Astrocyte (in vitro differentiated cells and primary cell): ENCODE measurements around the gene MLXIP. TPM values are rescaled to one million over a fixed set of nuclear protein-coding genes. Genes with fewer than 3 reads are reported as not detected.

Experiments
- DNase-seq: peaks from one replicate; pipeline ENCODE4 v3.0.0-alpha.2; 2010; ENCODE audit warnings: low read depth
- FAIRE-seq: peaks from 2 replicates; lab custom pipeline; 2011; peaks lifted over from hg19 to GRCh38; lab: Jason Lieb, UNC
- H2AFZ ChIP-seq: 2 replicates; pipeline ENCODE4 v1.6.0; 2012; ENCODE audit warnings: low read depth, low read length, inconsistent platforms
- H3K27ac ChIP-seq: 2 replicates; pipeline ENCODE4 v1.5.1; 2011; ENCODE audit warnings: low read depth, low read length, inconsistent platforms
- H3K27me3 ChIP-seq: 2 replicates; pipeline ENCODE4 v1.6.0; 2011; ENCODE audit warnings: low read length, inconsistent platforms; ENCODE audit not compliant: insufficient read depth
- H3K36me3 ChIP-seq: 2 replicates; pipeline ENCODE4 v1.5.1; 2011; ENCODE audit warnings: low read length, inconsistent platforms; ENCODE audit not compliant: insufficient read depth
- H3K4me1 ChIP-seq: 2 replicates; pipeline ENCODE4 v1.5.1; 2011; ENCODE audit warnings: low read length, inconsistent platforms; ENCODE audit not compliant: insufficient read depth
- H3K4me2 ChIP-seq: 2 replicates; pipeline ENCODE4 v1.6.0; 2012; ENCODE audit warnings: low read length, inconsistent platforms
- H3K4me3 ChIP-seq: 2 replicates; pipeline ENCODE4 v1.5.1; 2011; ENCODE audit warnings: low read depth, mild to moderate bottlenecking, low read length, inconsistent platforms; ENCODE audit not compliant: insufficient read depth
- H3K79me2 ChIP-seq: 2 replicates; pipeline ENCODE4 v1.6.0; 2012; ENCODE audit warnings: mild to moderate bottlenecking, low read length, inconsistent platforms; ENCODE audit not compliant: insufficient read depth
- H3K9ac ChIP-seq: 2 replicates; pipeline ENCODE4 v1.6.0; 2012; ENCODE audit warnings: mild to moderate bottlenecking, low read length, inconsistent platforms
- H3K9me3 ChIP-seq: 2 replicates; pipeline ENCODE4 v1.5.1; 2012; ENCODE audit warnings: low read depth, mild to moderate bottlenecking, low read length, inconsistent platforms; ENCODE audit not compliant: insufficient read depth
- H4K20me1 ChIP-seq: 2 replicates; pipeline ENCODE4 v1.6.0; 2012; ENCODE audit warnings: low read length, inconsistent platforms; ENCODE audit not compliant: insufficient read depth
- H3K27ac Mint-ChIP-seq: one replicate; pipeline ENCODE4 v1.8.0; 2021; ENCODE audit warnings: mild to moderate bottlenecking, mixed read lengths; ENCODE audit not compliant: unreplicated experiment
- H3K27me3 Mint-ChIP-seq: one replicate; pipeline ENCODE4 v1.8.0; 2021; ENCODE audit warnings: low read depth, mixed read lengths; ENCODE audit not compliant: unreplicated experiment
- H3K36me3 Mint-ChIP-seq: one replicate; pipeline ENCODE4 v1.8.0; 2021; ENCODE audit warnings: low read depth, mixed read lengths; ENCODE audit not compliant: unreplicated experiment
- H3K4me1 Mint-ChIP-seq: one replicate; pipeline ENCODE4 v1.8.0; 2021; ENCODE audit warnings: low read depth, mixed read lengths; ENCODE audit not compliant: unreplicated experiment
- H3K4me3 Mint-ChIP-seq: one replicate; pipeline ENCODE4 v1.8.0; 2021; ENCODE audit warnings: mild to moderate bottlenecking, moderate library complexity, mixed read lengths; ENCODE audit not compliant: unreplicated experiment
- H3K9me3 Mint-ChIP-seq: one replicate; pipeline ENCODE4 v1.8.0; 2021; ENCODE audit warnings: mild to moderate bottlenecking, mixed read lengths; ENCODE audit not compliant: unreplicated experiment
- EZH2 ChIP-seq: IDR thresholded peaks from 2 replicates; pipeline ENCODE4 v1.6.1; 2012; ENCODE audit warnings: mild to moderate bottlenecking, low read length, inconsistent platforms; ENCODE audit not compliant: insufficient read depth
- total RNA-seq: library from RNA; stranded (reverse); gene quantifications from 2 replicates; pipeline ENCODE4 v1.2.1, GENCODE V29; 2021
- TF ChIP-seq, protein P1 (sequence below): IDR thresholded peaks from 2 replicates; pipeline ENCODE4 v1.5.1; 2011; ENCODE audit warnings: low read depth, mild to moderate bottlenecking, inconsistent platforms, low read length, moderate library complexity; ENCODE audit not compliant: insufficient read depth

MLXIP gene
- total RNA-seq, 1 donor from 2014 or later: 62.5 TPM

DNA sequence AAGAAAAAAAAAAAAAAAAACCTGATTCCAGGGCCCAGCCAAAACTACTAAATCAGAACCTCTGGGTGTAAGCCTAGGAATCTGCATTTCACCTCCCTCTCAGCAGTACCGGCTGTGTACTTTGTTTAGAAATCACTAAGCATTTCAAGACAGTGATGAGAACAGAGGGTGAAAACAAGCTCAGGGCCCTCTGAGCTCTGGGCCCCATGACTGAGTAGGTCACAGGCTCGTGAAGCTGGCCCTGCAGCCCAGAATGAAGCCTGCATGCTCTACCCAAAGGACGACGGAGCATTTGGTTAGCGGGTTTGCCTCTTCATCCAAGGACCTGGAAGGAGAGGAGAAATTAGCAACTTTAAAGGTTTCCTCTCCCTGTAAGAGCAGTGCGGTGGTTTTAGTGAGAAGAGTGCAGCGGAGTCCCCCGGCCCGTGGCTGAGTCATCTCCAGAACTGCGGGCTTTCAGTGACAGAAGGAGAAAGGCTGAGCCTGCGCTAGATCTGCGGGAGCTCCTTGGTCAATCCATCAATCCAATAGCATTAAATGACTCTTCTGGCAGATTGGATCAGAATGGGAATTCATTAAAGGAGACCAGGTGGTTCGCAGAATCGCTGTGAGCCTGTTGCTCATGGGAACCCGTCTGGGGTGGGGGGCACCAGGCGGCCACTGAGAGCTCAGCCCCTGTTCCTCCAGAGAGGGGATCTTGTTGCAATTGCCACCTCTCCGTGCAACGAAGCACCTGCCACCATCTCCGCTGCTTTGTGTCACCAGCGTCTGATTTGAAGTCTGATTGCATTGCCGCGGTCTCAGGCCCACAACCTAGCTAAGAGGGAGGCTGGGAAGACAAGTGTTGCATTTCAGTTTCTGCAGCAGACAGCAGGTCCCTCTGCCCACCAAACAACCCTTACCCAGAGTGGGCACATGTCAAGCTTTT is 88.1 kb downstream of the MLXIP start:
- H3K36me3 Mint-ChIP-seq: no peaks in the 10 kb centered on the region
- Histone ChIP-seq H3K27ac (no peak overlapping the region), H3K4me2 (no peak overlapping the region), H3K4me1 (no peaks in the 10 kb centered on the region), H3K36me3 (no peaks in the 10 kb centered on the region), H2AFZ (no peak overlapping the region), H3K27me3 (peaks cover 6% of the 10 kb centered on the region), H3K79me2 (no peaks in the 10 kb centered on the region), H3K9me3 (peaks cover 3% of the 10 kb centered on the region), H4K20me1 (no peaks in the 10 kb centered on the region), H3K9ac (no peak overlapping the region), H3K4me3 (no peak overlapping the region)
- H3K4me3 Mint-ChIP-seq: no peak overlapping the region
- H3K27me3 Mint-ChIP-seq: peaks cover 5% of the 10 kb centered on the region
- no peak for TF ChIP-seq EZH2
- TF ChIP-seq, protein P1, sequence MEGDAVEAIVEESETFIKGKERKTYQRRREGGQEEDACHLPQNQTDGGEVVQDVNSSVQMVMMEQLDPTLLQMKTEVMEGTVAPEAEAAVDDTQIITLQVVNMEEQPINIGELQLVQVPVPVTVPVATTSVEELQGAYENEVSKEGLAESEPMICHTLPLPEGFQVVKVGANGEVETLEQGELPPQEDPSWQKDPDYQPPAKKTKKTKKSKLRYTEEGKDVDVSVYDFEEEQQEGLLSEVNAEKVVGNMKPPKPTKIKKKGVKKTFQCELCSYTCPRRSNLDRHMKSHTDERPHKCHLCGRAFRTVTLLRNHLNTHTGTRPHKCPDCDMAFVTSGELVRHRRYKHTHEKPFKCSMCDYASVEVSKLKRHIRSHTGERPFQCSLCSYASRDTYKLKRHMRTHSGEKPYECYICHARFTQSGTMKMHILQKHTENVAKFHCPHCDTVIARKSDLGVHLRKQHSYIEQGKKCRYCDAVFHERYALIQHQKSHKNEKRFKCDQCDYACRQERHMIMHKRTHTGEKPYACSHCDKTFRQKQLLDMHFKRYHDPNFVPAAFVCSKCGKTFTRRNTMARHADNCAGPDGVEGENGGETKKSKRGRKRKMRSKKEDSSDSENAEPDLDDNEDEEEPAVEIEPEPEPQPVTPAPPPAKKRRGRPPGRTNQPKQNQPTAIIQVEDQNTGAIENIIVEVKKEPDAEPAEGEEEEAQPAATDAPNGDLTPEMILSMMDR: no peak
- DNase-seq (no peak), FAIRE-seq (no peak)
- H3K4me1 Mint-ChIP-seq: no peaks in the 10 kb centered on the region
- H3K9me3 Mint-ChIP-seq: no peaks in the 10 kb centered on the region
- H3K27ac Mint-ChIP-seq: no peak overlapping the region

DNA sequence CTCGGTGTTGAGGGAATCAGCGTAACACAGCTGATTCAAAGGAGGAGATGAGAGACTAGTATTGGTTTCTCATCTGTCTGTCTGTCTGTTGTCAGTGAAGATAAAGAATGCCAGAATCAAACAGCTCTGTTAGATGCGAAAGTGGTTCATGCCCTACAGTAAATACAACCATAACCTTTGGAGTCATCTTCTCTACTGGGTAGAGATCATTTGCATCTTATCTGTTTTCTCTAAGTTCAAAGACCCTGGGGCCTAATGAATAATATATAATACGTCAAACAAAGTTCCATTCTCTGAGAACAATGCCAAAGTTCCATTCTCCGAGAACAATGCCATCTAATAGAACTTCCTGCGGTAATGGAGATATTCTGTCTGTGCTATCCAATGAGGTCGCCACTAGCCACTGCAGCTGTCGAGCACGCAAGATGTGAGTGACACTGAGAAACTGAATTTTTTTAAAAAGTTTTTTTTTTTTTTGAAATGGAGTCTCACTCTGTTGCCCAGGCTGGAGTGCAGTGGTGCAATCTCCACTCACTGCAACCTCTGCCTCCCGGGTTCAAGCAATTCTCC is 88.9 kb downstream of the MLXIP start:
- Histone ChIP-seq H2AFZ (no peak overlapping the region), H3K27me3 (peaks cover 6% of the 10 kb centered on the region), H3K79me2 (no peaks in the 10 kb centered on the region), H3K4me3 (no peak overlapping the region), H3K27ac (no peak overlapping the region), H3K36me3 (no peaks in the 10 kb centered on the region), H3K4me2 (no peak overlapping the region), H3K9ac (no peak overlapping the region), H4K20me1 (no peaks in the 10 kb centered on the region), H3K9me3 (no peaks in the 10 kb centered on the region), H3K4me1 (no peaks in the 10 kb centered on the region)
- Mint-ChIP-seq H3K9me3 (no peaks in the 10 kb centered on the region), H3K27me3 (peaks cover 10% of the 10 kb centered on the region), H3K4me3 (no peak overlapping the region), H3K36me3 (no peaks in the 10 kb centered on the region), H3K4me1 (no peaks in the 10 kb centered on the region), H3K27ac (no peak overlapping the region)
- DNase-seq (no peak), FAIRE-seq (no peak)
- TF ChIP-seq, protein P1: no peak

GRCh38 chr12:122168492-122168891 is 89.9 kb downstream of the MLXIP start:
- H3K27me3 Mint-ChIP-seq: peaks cover 15% of the 10 kb centered on the region
- Histone ChIP-seq H2AFZ (no peak overlapping the region), H3K27ac (no peak overlapping the region), H3K4me3 (no peak overlapping the region), H3K36me3 (no peaks in the 10 kb centered on the region), H3K4me1 (no peaks in the 10 kb centered on the region), H3K79me2 (no peaks in the 10 kb centered on the region), H3K4me2 (no peak overlapping the region), H3K27me3 (peaks cover 9% of the 10 kb centered on the region), H4K20me1 (no peaks in the 10 kb centered on the region), H3K9me3 (no peaks in the 10 kb centered on the region), H3K9ac (no peak overlapping the region)
- H3K4me1 Mint-ChIP-seq: no peaks in the 10 kb centered on the region
- no peak overlapping the region for H3K27ac Mint-ChIP-seq
- no peak for TF ChIP-seq EZH2
- DNase-seq (no peak), FAIRE-seq (no peak)
- H3K36me3 Mint-ChIP-seq: no peaks in the 10 kb centered on the region
- H3K4me3 Mint-ChIP-seq: peak overlapping the region; percentile 14
- H3K9me3 Mint-ChIP-seq: no peaks in the 10 kb centered on the region
